ENCODE measurements around the gene ACADS. TPM values are rescaled to one million over a fixed set of nuclear protein-coding genes. Genes with fewer than 3 reads are reported as not detected.

ACADS gene
- total and polyA plus RNA-seq, 8 donors: 16.5 to 313 (median 38.7) TPM

DNA sequence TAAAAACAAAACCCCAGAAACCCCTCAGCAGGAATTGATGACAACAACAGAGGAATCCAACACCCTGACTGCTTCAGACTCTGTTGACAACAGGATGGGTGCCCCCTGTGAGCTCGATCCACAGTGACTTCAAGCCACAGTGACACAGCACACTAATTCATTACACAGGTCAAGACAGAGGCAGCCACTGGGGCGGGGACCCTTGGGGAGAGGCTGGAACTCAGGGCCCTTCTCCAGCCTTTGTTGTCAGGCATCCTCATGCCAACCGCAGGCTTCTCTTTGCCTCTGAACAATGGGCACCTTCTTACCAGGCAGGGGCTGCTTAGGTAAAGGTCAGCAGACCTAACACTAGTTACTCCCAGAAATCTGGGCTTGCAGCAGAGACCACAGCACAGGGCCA, 37.6 kb downstream of the ACADS start:
- H3K4me1 ChIP-seq: peaks cover 4 to 20% (median 14%) of the 10 kb centered on the region in 4 donors
- H3K27me3 ChIP-seq: no peaks in the 10 kb centered on the region
- TF ChIP-seq POLR2A (IDR thresholded peaks at IDR 0.05): no peak
- intact Hi-C loops (cut with DNase I; ENCODE audit: low total_unique reads): no loop called here
- 64 to 83% (median 76%) methylated on average over 2 to 3 of the region's 3 CpGs for WGBS, 5 donors
- H3K9me3 ChIP-seq: no peaks in the 10 kb centered on the region
- no peak overlapping the region for H3K4me3 ChIP-seq
- no peak for DNase-seq
- H3K36me3 ChIP-seq: peaks cover 28 to 81% (median 66%) of the 10 kb centered on the region in 4 donors
- H3K27ac ChIP-seq: peak overlapping the region in 1 of 5 donors; percentile 81

DNA sequence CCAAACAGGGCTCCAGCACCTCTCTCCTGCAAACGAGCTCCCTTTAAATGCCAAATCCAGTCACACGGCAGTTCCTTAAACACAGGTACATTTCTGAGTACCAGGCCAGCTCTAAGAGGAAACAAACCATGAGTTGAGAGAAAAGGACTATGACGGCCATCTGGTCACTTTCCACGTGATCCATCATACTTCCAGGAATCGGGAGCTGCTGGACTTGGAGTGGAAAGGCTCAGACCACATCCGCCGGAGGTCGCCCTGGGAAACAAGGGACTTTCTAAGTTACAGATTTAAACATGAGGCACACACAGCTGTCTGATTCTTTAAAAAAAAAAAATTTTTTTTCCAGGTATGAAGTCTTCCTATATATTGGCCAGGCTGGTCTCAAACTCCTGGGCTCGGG, 39.2 kb downstream of the ACADS start:
- Histone ChIP-seq H3K9me3 (no peaks in the 10 kb centered on the region), H3K36me3 (peaks cover 38 to 88% (median 77%) of the 10 kb centered on the region in 4 donors), H3K27ac (no peak overlapping the region), H3K4me3 (no peak overlapping the region), H3K27me3 (no peaks in the 10 kb centered on the region), H3K4me1 (peaks cover 4 to 20% (median 14%) of the 10 kb centered on the region in 4 donors)
- intact Hi-C loops (cut with DNase I; ENCODE audit: low total_unique reads): no loop called here
- DNase-seq: no peak
- 83 to 92% (median 86%) methylated on average over 9 of the region's 9 CpGs for WGBS, 5 donors
- TF ChIP-seq POLR2A (IDR thresholded peaks at IDR 0.05) (no peak), EP300 (IDR thresholded peaks at IDR 0.05) (no peak), POLR2AphosphoS5 (IDR thresholded peaks at IDR 0.05) (no peak)
- TF ChIP-seq, protein P1, sequence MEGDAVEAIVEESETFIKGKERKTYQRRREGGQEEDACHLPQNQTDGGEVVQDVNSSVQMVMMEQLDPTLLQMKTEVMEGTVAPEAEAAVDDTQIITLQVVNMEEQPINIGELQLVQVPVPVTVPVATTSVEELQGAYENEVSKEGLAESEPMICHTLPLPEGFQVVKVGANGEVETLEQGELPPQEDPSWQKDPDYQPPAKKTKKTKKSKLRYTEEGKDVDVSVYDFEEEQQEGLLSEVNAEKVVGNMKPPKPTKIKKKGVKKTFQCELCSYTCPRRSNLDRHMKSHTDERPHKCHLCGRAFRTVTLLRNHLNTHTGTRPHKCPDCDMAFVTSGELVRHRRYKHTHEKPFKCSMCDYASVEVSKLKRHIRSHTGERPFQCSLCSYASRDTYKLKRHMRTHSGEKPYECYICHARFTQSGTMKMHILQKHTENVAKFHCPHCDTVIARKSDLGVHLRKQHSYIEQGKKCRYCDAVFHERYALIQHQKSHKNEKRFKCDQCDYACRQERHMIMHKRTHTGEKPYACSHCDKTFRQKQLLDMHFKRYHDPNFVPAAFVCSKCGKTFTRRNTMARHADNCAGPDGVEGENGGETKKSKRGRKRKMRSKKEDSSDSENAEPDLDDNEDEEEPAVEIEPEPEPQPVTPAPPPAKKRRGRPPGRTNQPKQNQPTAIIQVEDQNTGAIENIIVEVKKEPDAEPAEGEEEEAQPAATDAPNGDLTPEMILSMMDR (IDR thresholded peaks at IDR 0.05): no peak

DNA sequence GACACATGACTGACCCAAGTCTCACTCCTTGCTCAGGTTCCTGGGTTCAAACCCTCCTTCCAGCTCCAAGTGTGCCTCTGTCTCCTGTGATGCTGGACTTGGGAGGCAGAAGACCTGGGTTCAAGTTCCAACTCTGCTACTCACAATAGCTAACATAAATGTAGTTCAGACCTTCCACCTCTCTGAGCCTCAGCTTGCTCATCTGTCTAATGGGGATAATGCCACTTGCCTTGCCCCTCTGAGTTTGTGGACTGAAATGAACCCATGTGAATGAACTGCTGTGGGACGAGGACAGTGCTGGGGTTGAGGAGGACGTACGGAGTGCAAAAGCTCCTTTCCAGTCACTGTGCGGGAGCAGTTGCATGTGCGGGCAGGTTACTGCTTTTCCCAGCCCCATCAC, 40.9 kb downstream of the ACADS start:
- WGBS, 5 donors: 80 to 98% (median 88%) methylated on average over 4 to 5 of the region's 5 CpGs
- intact Hi-C loops (cut with DNase I; ENCODE audit: low total_unique reads): no loop called here
- Histone ChIP-seq H3K27ac (no peak overlapping the region), H3K27me3 (no peaks in the 10 kb centered on the region), H3K4me1 (peaks cover 4 to 11% (median 9%) of the 10 kb centered on the region in 4 donors), H3K4me3 (no peak overlapping the region), H3K36me3 (peaks cover 38 to 82% (median 77%) of the 10 kb centered on the region in 4 donors), H3K9me3 (no peaks in the 10 kb centered on the region)
- no peak for DNase-seq
- TF ChIP-seq POLR2AphosphoS5 (IDR thresholded peaks at IDR 0.05) (no peak), EP300 (IDR thresholded peaks at IDR 0.05) (no peak), POLR2A (IDR thresholded peaks at IDR 0.05) (no peak)
- TF ChIP-seq, protein P1 (IDR thresholded peaks at IDR 0.05): no peak

DNA sequence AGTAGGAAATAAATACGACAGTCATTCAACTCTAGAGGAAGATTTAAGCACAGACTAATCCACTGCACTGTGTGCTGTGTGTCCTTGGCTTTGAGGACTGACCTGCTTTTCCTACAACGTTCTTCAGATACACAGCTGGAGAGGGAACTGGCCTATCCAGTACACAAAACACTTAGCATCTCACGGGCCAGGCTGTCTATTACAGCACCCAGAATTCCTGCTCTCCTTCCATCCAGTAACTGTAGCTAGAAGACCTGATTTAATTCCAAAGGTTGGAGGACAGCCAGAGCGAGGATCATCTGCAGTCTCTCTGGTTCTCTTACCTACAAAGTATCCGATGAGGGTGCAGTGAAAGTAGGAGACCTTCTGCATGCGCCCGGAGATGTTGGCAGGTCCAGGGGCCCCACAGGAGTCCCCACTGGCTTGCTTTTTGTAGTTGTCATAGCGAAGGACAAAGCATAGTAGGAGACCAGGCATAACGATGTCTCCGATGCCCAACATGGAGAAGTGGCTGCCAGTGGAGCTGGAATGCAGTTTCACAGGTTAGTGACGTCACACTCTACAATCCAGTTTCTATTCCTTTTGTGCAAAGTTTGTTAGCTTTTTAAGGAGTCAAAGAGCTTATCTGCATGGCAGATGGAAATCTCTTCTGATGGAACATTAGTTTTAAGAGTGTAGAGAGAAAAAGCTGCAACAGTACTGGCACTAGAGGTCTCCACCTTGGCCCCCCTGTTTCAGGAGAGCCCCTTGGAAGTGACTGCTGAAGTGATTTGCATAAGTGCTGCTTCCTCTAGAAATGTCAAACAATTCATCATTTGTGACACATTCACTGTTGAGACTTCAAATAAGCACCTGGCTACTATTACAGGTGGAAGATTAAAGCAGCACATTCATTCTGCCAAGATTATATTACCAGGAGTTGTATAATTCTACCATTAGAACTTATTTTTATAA, 41.7 kb downstream of the ACADS start:
- intact Hi-C loops (cut with DNase I; ENCODE audit: low total_unique reads): no loop called here
- no peaks in the 10 kb centered on the region for H3K9me3 ChIP-seq
- H3K4me1 ChIP-seq: peaks cover 0 to 4% (median 2%) of the 10 kb centered on the region in 4 donors
- H3K36me3 ChIP-seq: peaks cover 38 to 86% (median 80%) of the 10 kb centered on the region in 4 donors
- no peaks in the 10 kb centered on the region for H3K27me3 ChIP-seq
- no peak overlapping the region for H3K4me3 ChIP-seq
- WGBS, 5 donors: 71 to 83% (median 76%) methylated on average over 11 of the region's 11 CpGs
- no peak overlapping the region for H3K27ac ChIP-seq
- TF ChIP-seq, protein P1 (IDR thresholded peaks at IDR 0.05): no peak
- no peak for TF ChIP-seq POLR2A (IDR thresholded peaks at IDR 0.05)
- TF ChIP-seq POLR2AphosphoS5 (IDR thresholded peaks at IDR 0.05): no peak
- TF ChIP-seq EP300 (IDR thresholded peaks at IDR 0.05): no peak
- peak in 1 of 2 donors; percentile 44 for DNase-seq

Measured in stomach (tissue), 9 donors.